Uterus (tissue), 2 donors: Measurements from ENCODE around the gene CELA2B.

ENCODE experiments used
- POLR2A ChIP-seq, 2 donors: fragments of 450-650 bp; IDR thresholded peaks; one replicate each; pipeline ENCODE4 v1.6.1; 2016; ENCODE audit warnings: antibody characterized with exemption in 2 of 2, mild to moderate bottlenecking in 1 of 2, moderate library complexity in 1 of 2
- TF ChIP-seq, protein P1 (sequence below), 4 experiments: fragments of 200-600 bp in 2 of 4; fragments of 450-650 bp in 2 of 4; sonication (generic) in 2 of 4; IDR thresholded peaks; one replicate each; pipeline ENCODE4 v1.5.1; 2016 to 2019; ENCODE audit warnings: antibody characterized with exemption in 4 of 4, mild to moderate bottlenecking in 2 of 4, moderate library complexity in 1 of 4

DNA sequence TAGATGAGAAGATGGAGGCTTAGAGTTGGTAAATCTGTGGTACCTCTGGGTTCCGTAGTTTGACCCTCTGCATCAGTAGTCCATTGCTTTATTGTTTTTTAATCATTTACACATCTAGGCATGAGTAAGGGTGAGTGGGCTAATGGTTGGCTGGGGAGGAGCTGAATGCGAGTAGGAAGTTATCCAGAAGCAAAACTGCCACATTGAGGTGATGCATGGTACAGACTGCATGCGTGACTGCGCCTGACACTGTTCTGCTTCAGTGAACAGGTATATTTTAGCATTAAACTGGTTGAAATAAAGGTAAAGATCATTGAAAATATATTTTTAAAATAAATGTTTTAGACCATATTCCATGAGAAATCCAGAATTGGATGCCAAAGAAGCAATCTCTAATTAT, 55.1 kb downstream of the CELA2B start:
- TF ChIP-seq, protein P1, sequence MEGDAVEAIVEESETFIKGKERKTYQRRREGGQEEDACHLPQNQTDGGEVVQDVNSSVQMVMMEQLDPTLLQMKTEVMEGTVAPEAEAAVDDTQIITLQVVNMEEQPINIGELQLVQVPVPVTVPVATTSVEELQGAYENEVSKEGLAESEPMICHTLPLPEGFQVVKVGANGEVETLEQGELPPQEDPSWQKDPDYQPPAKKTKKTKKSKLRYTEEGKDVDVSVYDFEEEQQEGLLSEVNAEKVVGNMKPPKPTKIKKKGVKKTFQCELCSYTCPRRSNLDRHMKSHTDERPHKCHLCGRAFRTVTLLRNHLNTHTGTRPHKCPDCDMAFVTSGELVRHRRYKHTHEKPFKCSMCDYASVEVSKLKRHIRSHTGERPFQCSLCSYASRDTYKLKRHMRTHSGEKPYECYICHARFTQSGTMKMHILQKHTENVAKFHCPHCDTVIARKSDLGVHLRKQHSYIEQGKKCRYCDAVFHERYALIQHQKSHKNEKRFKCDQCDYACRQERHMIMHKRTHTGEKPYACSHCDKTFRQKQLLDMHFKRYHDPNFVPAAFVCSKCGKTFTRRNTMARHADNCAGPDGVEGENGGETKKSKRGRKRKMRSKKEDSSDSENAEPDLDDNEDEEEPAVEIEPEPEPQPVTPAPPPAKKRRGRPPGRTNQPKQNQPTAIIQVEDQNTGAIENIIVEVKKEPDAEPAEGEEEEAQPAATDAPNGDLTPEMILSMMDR (IDR thresholded peaks at IDR 0.05), result no peak
- no peak for TF ChIP-seq POLR2A (IDR thresholded peaks at IDR 0.05)
